ENCODE measurements around the gene SLC16A7.

GRCh38 chr12:59634254-59634653 is 38.4 kb downstream of the SLC16A7 start:
- TF ChIP-seq EP300 (IDR thresholded peaks at IDR 0.05; ENCODE audit: low read length) (no peak), ZNF282 (CRISPR knock-in tag; IDR thresholded peaks at IDR 0.05) (no peak), HDGF (IDR thresholded peaks at IDR 0.05) (no peak), CTCF (IDR thresholded peaks at IDR 0.05 in 2 of 3, conservative IDR thresholded peaks at IDR 0.05 in 1 of 3; ENCODE audit: insufficient read depth in 2 of 3, low read depth in 1 of 3, low read length in 3 of 3) (no peak), RCOR1 (IDR thresholded peaks at IDR 0.05; ENCODE audit: borderline replicate concordance in 1 of 2, low read depth in 2 of 2, low read length in 2 of 2) (no peak), TBP (optimal IDR thresholded peaks at IDR 0.05; ENCODE audit: low read depth, low read length) (no peak), ELF4 (CRISPR knock-in tag; IDR thresholded peaks at IDR 0.05) (no peak), ZBTB11 (CRISPR knock-in tag; IDR thresholded peaks at IDR 0.05) (no peak), NCOA1 (IDR thresholded peaks at IDR 0.05; ENCODE audit: low read depth) (no peak), E2F6 (IDR thresholded peaks at IDR 0.05; ENCODE audit: borderline replicate concordance in 1 of 2, extremely low read depth in 1 of 2, insufficient read depth in 1 of 2, insufficient read length in 1 of 2, low read depth in 1 of 2, low read length in 1 of 2, poor library complexity in 1 of 2, severe bottlenecking in 1 of 2) (no peak), POLR2A (conservative IDR thresholded peaks at IDR 0.05) (no peak), ZFP30 (CRISPR knock-in tag; IDR thresholded peaks at IDR 0.05; ENCODE audit: borderline replicate concordance) (no peak), CREB1 (IDR thresholded peaks at IDR 0.05) (no peak), CREB1 (CRISPR knock-in tag; IDR thresholded peaks at IDR 0.05) (no peak)
